ENCODE measurements around the gene ARMH2.
"Not testable (repeated sequence)": the region's sequence is repeated elsewhere in the genome, so short reads cannot be mapped to it uniquely, and the experiment has no call there.

Gene ARMH2

DNA sequence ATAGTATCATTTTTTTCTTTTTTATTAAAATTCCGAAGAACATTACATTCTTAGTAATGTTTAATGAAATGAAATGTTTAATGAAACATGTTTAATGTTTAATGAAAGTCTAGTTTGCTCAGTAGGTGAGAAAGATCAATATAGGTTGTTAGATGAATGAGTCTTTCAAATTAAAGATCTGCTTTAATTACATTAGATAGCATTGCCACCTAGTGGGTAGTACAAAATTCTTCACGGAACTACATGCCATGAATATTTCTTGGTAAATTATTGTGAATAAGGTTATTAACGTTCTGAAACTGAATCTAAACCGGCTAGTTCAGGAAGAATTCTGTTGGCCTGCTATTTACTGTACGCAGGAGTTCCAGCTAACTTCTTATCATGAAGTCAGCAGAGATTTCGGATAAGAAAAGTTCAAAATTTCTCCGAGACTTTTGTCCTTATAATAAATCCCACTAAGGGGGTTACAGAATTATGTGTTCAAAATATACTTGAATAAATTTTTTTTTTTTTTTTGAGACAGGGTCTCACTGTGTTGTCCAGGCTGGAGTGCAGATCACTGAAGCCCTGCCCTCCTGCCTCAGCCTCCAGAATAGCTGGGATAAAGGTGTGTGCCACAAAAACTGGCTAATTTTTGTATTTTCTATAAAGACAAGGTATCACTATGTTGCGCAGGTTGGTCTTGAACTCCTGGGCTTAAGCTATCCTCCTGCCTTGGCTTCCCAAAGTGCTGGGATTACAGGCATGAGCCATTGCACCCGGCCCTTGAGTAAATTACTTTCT lies 31.8 kb downstream of the ARMH2 start:
- no peaks in the 10 kb centered on the region for H4K20me1 ChIP-seq
- TF ChIP-seq Cebpa-rat (IDR thresholded peaks at IDR 0.05), result no peak
- no peak overlapping the region for H3K4me2 ChIP-seq

GRCh38 chr6:24765968-24766367 lies 32.7 kb downstream of the ARMH2 start:
- H4K20me1 ChIP-seq, H3K4me3 ChIP-seq, H3K4me2 ChIP-seq, H3K36me3 ChIP-seq, H3K9ac ChIP-seq, H3K4me1 ChIP-seq, H3K27ac ChIP-seq, H3K9me3 ChIP-seq, H3K27me3 ChIP-seq: not testable (repeated sequence)

More for the DNA sequence above, 31.8 kb downstream of the ARMH2 start:
- Histone ChIP-seq H3K9me3 (no peaks in the 10 kb centered on the region), H3K27me3 (no peaks in the 10 kb centered on the region), H3K4me1 (0 out of 2 replicates have a peak, but pooled peaks cover 7% of the 10 kb centered on the region), H3K4me3 (no peak overlapping the region), H3K36me3 (no peaks in the 10 kb centered on the region), H3K27ac (no peak overlapping the region), H3K9ac (no peak overlapping the region)

GRCh38 chr6:24764833-24765828 lies 33.6 kb downstream of the ARMH2 start:
- H3K36me3 ChIP-seq, H3K27ac ChIP-seq, H3K9me3 ChIP-seq, H3K9ac ChIP-seq, H3K4me3 ChIP-seq, H3K4me1 ChIP-seq, H4K20me1 ChIP-seq, H3K27me3 ChIP-seq, H3K4me2 ChIP-seq: not testable (repeated sequence)

- no peak overlapping the region for H3K4me2 ChIP-seq
- no peaks in the 10 kb centered on the region for H3K9me3 ChIP-seq
Measured at GRCh38 chr6:24763578-24763977, 35.1 kb downstream of the ARMH2 start.

GRCh38 chr6:24761851-24762250 lies 36.9 kb downstream of the ARMH2 start:
- no peaks in the 10 kb centered on the region for H3K9me3 ChIP-seq
- no peaks in the 10 kb centered on the region for H3K4me1 ChIP-seq
- no peaks in the 10 kb centered on the region for H4K20me1 ChIP-seq
- no peak overlapping the region for H3K9ac ChIP-seq
- no peak overlapping the region for H3K4me3 ChIP-seq
- no peak overlapping the region for H3K27ac ChIP-seq
- TF ChIP-seq Cebpa-rat (IDR thresholded peaks at IDR 0.05), result no peak
- H3K27me3 ChIP-seq, result no peaks in the 10 kb centered on the region
- H3K4me2 ChIP-seq, result no peak overlapping the region
- H3K36me3 ChIP-seq, result no peaks in the 10 kb centered on the region

More at GRCh38 chr6:24763578-24763977, 35.1 kb downstream of the ARMH2 start:
- Histone ChIP-seq H4K20me1 (no peaks in the 10 kb centered on the region), H3K9ac (no peak overlapping the region), H3K27me3 (no peaks in the 10 kb centered on the region), H3K27ac (no peak overlapping the region), H3K36me3 (no peaks in the 10 kb centered on the region), H3K4me1 (0 out of 2 replicates have a peak, but pooled peaks cover 7% of the 10 kb centered on the region), H3K4me3 (no peak overlapping the region)
- no peak for TF ChIP-seq Cebpa-rat (IDR thresholded peaks at IDR 0.05)

DNA sequence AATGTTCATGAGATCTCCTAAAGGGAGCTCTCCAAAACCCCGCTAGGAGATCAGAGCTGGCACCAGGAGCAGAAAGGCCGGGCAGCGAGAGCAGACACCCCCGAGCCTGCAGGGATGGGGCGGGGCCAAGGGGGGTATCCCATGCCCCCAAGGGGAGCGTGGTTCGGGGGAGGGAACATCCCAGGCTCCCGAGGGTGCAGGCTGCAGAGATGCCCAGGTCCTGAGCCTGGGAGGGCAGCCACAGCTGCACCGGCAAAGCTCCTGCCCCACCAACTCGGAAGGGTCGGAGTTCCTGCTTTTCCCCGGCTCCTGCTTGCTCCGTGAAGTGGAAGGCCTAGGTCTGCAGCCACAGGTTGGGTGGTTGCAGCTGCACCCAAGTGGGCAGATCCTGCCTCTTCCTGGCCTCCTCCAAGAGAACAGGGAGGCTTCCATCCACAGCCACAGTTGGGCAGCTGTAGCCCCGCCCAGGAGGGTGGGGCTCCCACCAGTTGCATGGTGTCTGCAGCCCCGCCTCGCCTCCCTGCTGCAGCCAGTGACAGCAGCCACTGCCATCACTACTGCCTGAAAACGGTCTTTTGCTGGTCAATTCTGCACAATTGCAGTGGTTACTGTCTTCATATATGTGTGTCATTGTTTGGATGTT lies 37.4 kb downstream of the ARMH2 start:
- H3K36me3 ChIP-seq, result no peaks in the 10 kb centered on the region
- no peaks in the 10 kb centered on the region for H3K27me3 ChIP-seq
- no peak for TF ChIP-seq Cebpa-rat (IDR thresholded peaks at IDR 0.05)
- no peak overlapping the region for H3K4me3 ChIP-seq
- H4K20me1 ChIP-seq, result no peaks in the 10 kb centered on the region
- H3K4me2 ChIP-seq, result no peak overlapping the region
- H3K9me3 ChIP-seq, result no peaks in the 10 kb centered on the region
- no peak overlapping the region for H3K27ac ChIP-seq
- no peak overlapping the region for H3K9ac ChIP-seq
- no peaks in the 10 kb centered on the region for H3K4me1 ChIP-seq

DNA sequence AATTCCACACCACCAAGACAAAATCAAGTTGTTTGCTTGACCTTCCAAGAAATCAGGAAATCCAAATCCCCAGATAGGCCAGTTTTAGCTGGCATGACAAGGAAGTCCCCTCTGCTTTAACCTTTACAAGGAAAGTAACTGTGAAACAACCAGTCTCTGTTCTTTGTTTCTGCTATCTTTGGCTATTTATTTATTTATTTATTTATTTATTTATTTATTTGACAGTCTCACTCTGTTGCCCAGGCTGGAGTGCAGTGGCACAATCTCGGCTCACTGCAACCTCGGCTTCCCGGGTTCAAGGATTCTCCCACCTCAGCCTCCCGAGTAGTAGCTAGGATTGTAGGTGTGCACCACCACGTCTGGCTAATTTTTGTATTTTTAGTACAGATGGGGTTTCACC lies 38.5 kb downstream of the ARMH2 start:
- Histone ChIP-seq H3K4me1 (no peaks in the 10 kb centered on the region), H4K20me1 (no peaks in the 10 kb centered on the region), H3K9me3 (no peaks in the 10 kb centered on the region), H3K4me3 (no peak overlapping the region), H3K4me2 (no peak overlapping the region), H3K9ac (no peak overlapping the region), H3K27me3 (no peaks in the 10 kb centered on the region), H3K27ac (no peak overlapping the region), H3K36me3 (no peaks in the 10 kb centered on the region)
- no peak for TF ChIP-seq Cebpa-rat (IDR thresholded peaks at IDR 0.05)

GRCh38 chr6:24759718-24760117 lies 39.0 kb downstream of the ARMH2 start:
- TF ChIP-seq Cebpa-rat (IDR thresholded peaks at IDR 0.05), result no peak
- Histone ChIP-seq H3K36me3 (no peaks in the 10 kb centered on the region), H3K27ac (no peak overlapping the region)

DNA sequence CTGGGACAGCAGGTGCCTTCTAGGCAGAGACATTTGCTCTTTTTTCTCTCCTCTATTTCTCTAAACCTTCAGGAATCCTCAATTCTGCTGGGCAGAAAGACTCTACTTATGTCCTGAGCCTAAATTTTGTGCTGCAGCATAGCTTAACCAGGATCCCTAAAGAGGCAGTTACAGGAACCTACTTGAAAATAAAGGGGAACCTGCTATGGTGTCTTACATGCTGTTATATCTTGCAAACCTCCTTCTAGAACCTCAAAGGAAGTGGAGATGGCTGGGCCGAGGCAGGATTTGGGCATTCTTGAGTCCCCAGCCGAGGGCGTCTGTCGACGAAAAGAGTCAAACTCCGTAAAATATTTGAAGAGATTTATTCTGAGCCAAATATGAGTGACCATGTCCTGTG lies 41.1 kb downstream of the ARMH2 start:
- H3K27ac ChIP-seq, result no peak overlapping the region
- no peaks in the 10 kb centered on the region for H3K36me3 ChIP-seq
- H3K4me3 ChIP-seq, result no peak overlapping the region
- no peaks in the 10 kb centered on the region for H3K27me3 ChIP-seq
- peaks cover 5% of the 10 kb centered on the region; the same call in 1 of the 2 replicates for H3K9me3 ChIP-seq
- H3K4me2 ChIP-seq, result no peak overlapping the region
- TF ChIP-seq Cebpa-rat (IDR thresholded peaks at IDR 0.05), result no peak
- H3K4me1 ChIP-seq, result no peaks in the 10 kb centered on the region
- no peak overlapping the region for H3K9ac ChIP-seq
- H4K20me1 ChIP-seq, result no peaks in the 10 kb centered on the region

More at GRCh38 chr6:24759718-24760117, 39.0 kb downstream of the ARMH2 start:
- peaks cover under 1% of the 10 kb centered on the region; the same call in 1 of the 2 replicates for H3K9me3 ChIP-seq
- H3K4me3 ChIP-seq, result no peak overlapping the region
- H3K9ac ChIP-seq, result no peak overlapping the region
- no peaks in the 10 kb centered on the region for H3K27me3 ChIP-seq
- H3K4me1 ChIP-seq, result no peaks in the 10 kb centered on the region
- no peaks in the 10 kb centered on the region for H4K20me1 ChIP-seq
- no peak overlapping the region for H3K4me2 ChIP-seq
